Pulmonary artery endothelial cell (primary cell): ENCODE results near the gene AKAP4. TPM values are rescaled to one million over a fixed set of nuclear protein-coding genes. Genes with fewer than 3 reads are reported as not detected.

Experiments used
- total RNA-seq: library from RNA; depleted of rRNA; stranded (reverse); fragments of >200 nt; gene quantifications from 2 replicates; pipeline ENCODE4 v1.2.3, GENCODE V29; 2014

The AKAP4 gene
- total RNA-seq, 1 donor from 2014 or later = not detected

Other genes starting within 250 kb of the AKAP4 start
- 0.18 and 0.20 TPM in 2 replicates for gene CCNB3, start 3.8 kb upstream of the AKAP4 start, total RNA-seq